ENCODE data around the gene ADGRF5.
"Not testable (repeated sequence)": the region's sequence is repeated elsewhere in the genome, so short reads cannot be mapped to it uniquely, and the experiment has no call there.

ADGRF5 gene

DNA sequence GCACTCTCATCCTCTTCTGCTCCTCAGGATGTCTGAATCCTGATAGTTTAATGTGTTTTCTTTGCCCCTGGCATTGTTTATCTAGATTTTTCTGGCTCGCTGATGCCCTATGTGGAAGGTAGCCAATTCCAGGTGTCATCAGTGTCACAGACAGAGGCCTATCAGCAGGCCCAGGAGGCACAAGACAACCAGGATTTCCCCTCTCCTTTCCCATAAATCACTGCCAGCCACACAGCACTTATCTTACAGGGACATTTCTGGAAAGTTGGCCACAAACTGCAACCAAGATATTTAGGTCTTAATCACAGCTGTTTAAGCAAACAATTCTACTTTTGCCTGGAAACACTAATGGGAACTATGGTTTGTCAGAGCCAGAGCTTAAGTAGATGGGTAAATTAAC lies 28.1 kb downstream of the ADGRF5 start:
- DNase-seq, result no peak

DNA sequence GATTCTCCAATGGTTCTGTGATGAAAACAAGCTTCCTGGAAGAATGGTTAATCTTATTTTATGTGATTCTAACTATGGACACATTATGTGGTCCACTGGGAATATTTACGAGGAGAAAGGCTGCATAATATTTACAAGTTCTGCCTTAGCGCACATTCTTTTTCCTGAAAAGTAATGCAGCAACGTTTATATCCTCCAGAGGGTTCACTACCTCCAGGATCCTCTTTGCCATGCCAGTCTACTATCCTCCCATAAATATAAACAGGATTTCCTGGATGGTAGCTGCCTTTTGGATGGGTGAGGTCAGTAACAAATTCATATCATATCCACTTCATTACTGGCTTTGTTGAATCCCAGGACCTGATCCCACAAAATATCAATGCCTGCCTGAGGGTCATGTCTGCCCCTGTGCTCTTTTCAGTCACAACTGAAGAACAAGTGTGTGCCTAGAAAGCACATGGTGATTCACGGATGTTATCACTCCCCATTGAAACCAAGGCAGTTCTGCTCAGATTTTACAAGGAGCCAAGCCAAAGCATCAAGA lies 30.4 kb downstream of the ADGRF5 start:
- no peak for DNase-seq

DNA sequence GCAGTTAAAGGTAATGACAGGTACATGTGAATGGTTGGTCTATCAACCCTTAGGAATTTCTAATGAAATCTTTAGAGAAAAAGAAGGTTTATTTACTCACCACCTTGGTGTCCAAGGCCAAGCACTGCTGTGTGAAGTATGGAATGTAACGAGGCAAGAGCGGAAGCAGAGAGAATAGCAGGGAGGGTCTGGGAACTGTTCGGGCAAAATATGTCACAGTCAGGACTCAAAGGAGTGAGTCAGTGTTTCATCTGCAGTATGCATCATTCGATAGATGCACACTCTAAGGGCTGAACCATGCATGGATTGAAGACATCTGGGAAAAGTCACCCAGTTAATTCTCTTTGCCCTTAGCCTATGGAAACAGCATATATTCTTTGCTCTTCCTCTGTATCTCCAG lies 33.2 kb downstream of the ADGRF5 start:
- no peak for DNase-seq

DNA sequence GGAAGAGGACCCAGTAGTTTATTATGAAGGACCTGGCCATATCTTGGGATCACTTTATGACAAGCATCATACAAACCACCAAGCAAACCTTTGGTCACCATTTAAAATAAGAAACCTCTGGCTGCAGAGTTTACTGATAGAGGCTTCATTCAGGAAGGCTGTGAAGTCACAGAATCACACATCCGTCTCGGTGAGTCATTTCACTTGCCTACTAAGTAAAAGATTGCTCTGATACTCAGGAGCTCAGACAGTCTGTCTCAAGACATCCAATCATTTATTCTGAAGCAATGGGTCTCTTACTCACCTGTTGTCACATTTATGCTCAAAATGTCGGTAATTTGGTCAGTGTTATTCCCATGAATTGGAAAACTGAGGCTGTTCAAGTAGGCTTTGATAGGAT lies 33.7 kb downstream of the ADGRF5 start:
- DNase-seq, result no peak

DNA sequence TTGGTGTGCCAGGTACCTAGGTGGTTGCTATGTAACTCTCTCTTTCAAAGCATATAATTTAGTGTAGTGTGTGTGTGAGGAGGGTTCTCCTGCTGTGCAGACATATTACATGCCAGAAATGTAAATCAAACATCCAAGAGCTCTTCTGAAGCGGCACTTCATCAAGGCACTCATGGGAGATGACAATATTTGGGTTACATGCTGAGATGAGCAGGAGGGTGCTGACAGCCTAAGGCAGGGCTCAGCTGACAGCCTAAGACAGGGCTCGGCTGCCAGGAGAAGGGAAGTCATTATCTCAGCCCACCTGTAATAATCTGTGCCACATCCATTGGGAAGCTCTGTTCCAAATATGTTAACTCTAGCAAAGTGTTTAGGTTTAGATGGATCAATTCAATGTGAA lies 39.1 kb downstream of the ADGRF5 start:
- DNase-seq, result no peak

DNA sequence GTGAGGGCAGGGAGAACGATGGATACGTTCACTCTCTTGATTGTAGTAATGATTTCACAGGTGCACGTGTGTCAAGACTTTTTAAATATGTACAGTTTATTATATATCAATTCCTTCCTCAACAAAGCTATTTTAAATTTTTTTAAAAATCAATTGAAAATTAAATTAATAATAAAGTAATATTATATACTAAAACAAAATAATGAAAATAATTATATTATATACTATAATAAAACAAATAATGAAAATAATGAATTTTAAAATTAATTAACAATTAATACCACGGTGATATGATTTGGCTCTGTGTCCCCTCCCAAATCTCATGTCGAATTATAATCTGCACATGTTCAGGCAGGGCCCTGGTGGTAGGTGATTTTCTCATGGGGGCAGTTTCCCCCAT lies 42.7 kb downstream of the ADGRF5 start:
- DNase-seq, result no peak

DNA sequence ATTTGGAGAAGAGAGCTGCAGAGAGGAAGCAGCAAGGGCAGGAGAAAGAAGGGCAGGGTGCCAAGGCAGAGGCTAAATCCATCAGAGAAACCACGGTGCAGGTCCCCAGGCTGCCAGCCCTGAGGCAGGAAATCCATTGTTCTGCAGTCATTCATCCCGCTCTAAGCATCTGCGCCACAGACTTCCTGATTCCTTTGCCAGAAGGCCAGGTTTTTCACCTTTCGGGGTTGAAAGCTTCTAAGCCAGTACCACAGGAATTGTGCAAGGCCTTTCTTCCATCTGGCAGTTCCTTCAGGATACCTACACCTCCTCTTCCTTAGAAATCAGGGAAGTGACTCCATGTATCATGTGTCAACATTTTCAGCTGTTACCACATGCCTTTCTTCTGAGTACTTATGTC lies 45.6 kb downstream of the ADGRF5 start:
- no peak for DNase-seq

DNA sequence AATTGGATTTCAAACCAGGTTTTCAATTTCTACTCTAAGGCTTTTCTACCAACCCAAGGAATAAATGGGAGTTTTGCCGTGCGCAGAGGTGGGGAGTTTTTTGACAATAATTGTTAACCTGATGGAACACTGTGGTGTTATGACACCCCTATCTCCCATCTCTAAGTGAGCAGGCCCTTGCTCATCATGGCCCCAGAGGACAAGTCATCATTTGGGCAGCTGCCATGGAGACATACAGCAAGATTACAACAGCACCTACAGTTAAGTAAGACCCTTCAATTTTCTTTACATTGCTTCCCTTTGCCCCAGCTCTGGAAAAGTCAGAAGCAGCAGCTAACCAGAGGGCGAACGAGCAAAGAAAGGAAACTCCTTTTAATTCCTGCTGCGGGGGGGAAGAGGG lies 54.3 kb downstream of the ADGRF5 start:
- no peak for DNase-seq

DNA sequence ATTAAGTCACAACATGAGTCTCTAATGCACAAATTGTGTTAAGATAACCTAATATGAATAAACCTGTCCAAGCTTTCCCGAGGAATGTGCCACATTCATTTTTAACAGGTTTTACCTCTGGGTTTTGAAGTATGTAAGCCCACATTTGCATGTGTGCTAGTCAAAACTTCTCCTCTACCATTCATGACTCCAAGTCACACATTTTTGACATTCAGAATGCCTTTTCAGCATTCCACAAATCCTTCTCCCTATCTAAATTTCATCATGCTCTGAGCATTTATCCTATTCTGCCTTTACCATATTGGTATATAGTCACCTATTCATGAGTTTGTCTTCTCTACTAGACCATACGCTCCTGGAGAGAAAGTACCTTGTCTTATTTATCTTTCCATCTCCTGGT lies 56.5 kb downstream of the ADGRF5 start:
- DNase-seq, result no peak

DNA sequence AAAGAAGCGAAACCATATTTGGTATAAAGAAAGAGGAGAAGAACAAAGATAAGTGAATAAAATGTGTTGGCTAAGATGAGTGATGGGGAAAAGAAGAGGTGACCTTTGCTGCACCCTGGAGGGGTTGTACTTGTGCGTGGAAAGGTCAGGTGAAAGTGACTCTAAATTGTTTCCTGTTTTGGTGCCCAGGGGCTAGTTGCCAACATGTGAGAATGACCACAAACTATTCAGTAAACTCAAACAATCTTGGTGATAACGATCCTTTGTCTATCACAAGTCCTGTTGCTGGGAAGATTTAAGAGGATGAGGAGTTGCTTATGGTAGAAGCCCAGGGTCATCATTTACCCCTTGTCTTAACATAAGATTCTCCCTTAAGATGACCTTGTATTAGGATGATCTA lies 57.9 kb downstream of the ADGRF5 start:
- no peak for DNase-seq

DNA sequence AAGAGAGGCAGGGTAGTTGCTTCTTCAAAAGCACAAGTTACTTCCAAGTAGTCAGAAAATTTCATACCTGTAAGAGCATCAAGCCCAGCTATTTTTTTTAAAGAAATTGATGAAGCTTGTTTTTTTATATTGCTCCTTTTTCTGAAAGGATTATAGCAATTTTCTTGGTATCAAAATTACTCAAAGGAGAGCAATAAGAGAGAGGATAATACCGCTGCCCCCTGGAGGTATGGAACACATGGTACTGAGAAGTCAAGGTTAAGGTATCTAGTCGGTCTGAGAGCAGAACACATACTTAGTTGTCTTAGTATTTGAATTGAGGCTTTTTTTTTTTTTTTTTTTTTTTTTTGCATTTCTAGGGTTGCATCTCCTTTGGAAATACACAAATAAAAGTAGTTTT lies 59.4 kb downstream of the ADGRF5 start:
- DNase-seq, result no peak

DNA sequence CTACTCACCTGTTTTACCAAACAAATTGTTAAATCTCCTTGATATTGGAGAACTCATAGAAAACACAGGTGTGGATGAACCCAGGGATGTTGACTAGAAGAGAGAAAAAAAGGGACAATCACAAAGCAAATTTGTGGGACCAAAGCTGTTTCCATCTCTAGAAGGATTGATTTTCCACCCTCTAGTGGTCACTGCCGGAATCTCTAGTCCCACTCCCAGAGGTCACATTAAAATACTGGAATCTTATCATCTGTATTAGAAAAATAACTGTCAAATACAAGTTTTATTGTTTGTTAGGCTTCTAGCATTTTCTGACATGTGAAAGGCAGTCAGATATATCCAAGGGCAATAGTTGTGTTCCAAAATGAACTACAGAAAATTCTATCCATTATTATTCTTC lies 65.8 kb downstream of the ADGRF5 start:
- not testable (repeated sequence) for DNase-seq

DNA sequence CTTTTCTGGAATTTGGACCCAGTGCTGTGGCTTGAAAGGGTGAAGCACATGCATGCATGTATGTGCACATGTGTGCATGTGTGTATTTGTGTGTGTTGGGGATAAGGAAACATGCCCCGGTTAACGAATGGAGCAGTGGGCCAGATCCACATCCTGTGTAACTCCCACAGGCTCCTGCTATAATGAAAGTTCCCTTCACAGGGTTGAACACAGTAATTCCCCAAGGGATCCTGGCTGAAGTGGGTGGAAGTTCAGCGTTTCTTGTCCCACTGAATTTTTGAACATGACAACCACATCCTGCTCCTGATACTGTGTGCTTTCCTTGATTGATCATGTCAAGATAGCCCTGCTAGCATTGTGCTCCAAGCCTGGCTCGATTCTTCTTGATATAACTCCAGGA lies 70.2 kb downstream of the ADGRF5 start:
- DNase-seq, result not testable (repeated sequence)

DNA sequence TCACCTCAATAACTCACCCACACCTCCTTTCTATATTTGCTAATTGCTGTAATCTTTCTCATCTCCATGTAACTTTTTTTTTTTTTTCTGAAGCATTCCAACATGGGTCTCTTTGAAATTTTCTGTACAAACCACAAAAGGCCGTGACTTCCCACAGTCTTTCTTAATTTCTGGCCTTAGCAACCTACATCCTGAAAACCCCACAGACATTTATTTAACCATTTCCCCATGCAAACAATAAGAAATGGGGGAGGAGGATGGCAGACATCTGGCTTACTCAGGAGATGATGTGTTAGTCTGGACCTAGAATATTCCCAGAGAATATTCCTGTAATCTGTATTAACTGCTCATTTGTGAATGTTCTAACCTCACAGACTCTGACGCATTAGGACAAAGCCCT lies 70.9 kb downstream of the ADGRF5 start:
- peak; percentile 1 for DNase-seq

DNA sequence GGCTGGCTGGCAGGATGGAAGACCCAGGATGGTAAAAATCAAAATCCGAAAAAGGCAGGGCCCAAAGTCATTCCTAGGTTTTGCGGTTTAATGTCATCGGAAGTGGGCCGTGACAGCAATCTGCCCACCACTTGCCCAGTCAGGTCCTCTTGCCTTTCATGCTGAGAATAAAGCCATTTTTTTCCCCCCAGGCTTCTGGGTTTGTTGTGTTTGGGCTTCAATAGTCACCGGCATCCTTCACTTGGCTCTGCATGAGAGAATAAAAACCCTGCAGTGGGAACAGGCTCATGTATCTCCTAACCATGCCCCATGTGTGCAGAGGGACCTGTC lies 72.4 kb downstream of the ADGRF5 start:
- DNase-seq, result no peak

DNA sequence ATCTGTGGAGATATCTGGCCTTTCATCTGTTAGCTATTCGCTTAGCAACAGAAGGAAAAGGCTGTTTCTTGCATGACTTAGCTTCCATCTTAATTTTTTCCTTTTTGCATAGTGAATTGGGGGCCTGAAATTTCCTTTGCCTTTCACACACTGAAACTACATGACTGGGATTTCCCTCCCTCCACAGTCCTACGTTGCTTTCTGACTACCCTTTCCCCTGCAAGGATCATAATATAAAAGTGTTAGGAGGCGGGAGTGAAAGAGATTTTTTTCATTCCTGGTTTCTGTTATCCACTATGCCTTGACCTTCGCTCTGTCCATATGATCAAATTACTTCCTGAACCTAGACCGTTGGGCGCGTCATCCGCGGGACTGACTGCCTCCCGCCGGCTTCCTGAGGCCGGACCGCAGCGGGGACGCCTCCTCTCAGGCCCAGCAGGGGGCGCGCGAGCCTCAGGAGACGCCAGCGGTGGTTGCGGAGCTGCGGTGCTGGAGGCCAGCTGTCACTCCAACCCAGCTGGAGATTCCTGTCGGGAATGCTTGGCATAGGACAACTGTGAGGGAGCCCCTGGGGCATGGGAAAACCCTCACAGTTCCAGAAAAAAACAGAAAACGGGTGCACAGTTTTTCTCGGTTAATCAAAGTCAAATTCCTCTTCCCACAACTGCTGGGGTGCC lies 72.9 kb downstream of the ADGRF5 start:
- peak; percentile 56 for DNase-seq

DNA sequence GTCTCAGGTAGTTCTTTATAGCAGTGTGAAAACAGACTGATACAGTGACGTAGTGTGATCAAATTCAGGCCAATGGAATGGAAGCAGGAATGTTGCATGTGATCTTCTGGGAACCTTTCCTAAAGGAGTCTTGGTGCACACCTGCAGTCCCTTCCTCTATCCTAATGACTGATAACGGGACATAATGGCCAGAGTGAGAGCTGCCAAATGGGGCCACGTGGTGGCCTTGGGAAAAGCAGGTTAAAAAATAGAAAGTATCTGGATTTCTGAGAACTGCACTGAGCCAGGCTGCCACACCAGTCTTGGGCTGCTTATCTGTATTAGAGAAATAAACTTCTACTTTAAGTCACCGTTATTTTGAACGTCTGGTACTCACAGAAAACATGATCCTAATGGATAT lies 76.6 kb downstream of the ADGRF5 start:
- no peak for DNase-seq

DNA sequence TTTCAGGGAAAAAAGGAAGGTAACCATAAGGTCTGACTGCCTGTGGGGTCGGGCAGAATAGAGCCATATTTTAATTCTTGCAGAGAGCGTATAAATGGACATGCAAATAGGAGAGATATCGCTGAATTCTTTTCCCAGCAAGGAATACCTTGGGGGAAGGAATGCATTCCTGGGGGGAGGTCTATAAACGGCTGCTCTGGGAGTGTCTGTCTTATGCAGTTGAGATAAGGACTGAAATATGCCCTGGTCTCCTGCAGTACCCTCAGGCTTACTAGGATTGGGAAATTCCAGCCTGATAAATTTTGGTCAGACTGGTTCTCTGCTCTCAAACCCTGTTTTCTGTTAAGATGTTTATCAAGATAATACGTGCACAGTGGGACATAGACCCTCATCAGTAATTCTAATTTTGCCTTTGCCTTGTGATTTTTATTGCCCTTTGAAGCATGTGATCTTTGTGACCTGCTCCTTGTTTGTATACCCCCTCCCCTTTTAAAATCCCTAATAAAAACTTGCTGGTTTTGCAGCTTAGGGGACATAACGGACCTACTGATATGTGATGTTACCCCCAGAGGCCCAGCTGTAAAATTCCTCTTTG lies 79.4 kb downstream of the ADGRF5 start:
- DNase-seq, result not testable (repeated sequence)

DNA sequence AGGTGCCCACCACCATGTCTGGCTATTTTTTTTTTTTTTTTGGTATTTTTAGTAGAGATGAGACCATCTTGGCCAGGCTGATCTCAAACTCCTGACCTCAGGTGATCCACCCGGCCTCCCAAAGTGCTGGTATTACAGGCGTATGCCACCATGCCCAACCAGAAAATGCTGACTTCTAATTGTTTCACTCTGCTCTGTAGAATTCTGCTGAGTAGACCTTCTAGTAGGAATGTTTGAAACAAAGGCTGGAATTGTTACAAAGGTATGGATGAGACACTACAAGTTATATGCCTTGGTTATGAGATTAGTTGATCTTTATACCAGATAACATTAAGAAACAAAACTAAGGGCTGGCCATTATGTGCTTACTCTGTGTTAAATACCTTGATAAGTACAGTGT lies 83.7 kb downstream of the ADGRF5 start:
- no peak for DNase-seq

DNA sequence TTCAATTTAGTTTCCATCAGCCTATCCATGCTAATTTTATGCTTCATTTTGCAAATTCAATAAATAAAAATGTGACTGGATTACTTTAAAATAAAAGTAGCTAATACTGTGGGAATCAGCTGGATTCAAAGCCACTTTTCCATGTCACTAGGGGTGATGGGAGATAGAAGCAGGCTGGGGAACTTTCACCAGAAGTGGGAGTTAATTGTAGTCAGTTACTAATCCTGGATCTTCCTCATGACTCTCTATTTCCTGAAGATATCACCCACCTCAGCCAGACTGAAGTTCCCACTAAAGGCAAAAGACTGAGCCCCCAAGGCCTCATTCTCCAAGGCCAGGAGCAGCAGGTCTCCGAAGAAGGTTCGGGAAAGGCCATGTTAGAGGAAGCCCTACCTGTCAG lies 86.7 kb downstream of the ADGRF5 start:
- not testable (repeated sequence) for DNase-seq

DNA sequence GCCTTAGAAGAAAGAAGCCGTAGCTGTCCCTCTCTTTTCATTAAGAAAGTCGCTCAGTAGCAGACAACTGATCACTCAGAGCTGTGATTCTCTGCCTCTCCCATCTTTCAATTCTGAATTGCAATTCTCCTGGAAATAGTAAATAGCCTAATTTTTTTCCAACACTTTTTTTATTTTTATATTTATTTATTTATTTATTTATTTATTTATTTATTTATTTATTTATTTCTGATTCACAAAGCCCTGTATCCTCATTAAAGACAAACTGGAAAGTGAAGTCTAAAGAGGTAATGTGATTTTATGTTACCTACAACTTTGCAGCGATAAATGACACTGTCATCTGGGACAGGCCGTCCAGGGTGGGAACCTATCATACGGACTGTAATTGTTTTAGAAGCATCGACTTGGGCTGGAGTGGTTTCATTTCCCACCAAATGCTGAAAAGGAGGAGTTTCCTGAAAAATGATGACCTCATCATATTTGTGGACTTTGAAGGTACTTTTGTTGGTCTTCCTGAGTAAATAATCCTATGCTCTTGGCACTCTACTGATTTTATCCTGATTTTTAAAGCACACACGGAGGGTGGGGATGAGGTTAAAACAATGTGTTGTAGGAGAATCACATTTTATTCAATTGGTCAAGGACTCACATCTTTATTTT lies 87.4 kb downstream of the ADGRF5 start:
- DNase-seq, result not testable (repeated sequence)

DNA sequence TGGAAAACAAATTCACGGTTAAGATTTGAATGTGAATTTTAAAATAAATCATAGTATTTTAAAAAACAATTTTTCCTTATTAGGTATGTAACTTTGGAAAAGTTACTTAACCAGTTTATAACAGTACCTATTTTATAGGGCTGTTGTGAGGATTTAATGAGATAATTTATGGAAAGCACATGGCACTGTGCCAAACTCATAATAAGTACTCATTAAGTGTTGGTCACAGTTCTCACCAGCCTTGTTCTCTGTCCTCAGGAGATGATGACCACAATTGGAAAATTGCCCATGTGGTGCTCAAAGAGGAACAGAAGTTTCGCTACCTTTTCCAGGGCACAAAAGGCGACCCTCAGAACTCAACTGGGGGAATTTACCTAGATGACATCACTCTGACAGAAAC lies 88.9 kb downstream of the ADGRF5 start:
- DNase-seq, result no peak

DNA sequence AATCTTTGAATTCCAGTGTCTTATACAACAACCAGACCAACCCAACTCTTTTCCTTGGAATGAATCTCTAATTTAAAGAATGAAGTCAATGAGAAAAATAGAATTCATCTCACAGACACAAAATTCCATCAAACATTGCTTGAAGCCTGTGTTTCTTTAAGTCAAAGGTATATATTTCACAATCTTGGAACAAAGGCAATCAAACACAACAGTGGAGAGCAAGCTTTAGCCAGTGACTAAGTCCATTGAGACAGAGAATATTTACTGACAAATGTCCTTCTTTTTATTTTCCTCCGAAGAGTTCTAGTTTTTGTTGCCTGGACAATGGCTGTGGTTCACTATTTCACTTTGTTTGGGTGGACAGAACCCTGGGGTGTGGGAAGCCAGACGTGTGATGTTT lies 92.8 kb downstream of the ADGRF5 start:
- no peak for DNase-seq

DNA sequence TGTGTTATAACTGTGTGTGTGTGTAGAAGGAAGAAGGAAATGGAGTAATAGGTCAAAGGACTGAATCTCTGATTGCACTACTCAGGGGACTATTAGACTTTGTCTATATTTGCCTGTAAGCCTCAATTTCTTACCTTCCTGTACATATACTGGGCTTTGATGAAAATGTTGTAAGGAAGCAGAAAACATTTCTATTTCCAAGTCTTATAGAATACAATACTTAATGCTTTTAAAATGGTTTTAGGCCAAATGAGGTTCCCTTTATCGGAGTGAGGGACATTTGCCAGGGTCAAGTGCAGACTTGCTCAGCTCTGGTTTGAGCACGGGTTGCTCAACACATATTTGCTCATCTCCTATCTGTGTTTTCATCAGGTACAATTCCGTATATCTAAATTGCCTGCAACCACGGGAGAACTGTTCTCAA lies 100.3 kb downstream of the ADGRF5 start:
- no peak for DNase-seq

DNA sequence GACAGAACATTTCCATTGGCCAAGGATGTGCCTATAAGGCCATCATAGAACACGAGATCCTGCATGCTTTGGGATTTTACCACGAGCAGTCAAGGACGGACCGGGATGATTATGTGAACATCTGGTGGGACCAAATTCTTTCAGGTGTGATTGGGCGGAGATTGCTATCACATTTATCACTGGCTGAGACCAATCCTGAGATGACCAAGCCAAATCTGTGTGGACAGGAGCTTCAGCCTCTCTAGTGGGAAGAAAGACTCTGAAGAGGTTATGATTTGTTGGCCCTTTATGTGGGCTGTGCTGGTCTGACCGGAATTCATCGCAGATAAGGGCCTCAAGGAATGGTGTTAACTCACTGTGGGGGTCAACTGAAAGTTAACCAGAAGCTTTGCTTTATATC lies 102.2 kb downstream of the ADGRF5 start:
- DNase-seq, result no peak

Measured in MV-4-11 (cell line).